Measurements from ENCODE around the gene RGPD8. TPM values are rescaled to one million over a fixed set of nuclear protein-coding genes. Genes with fewer than 3 reads are reported as not detected.

Gene RGPD8
- total and polyA plus RNA-seq, 2 of the 8 experiments (the other 6 are each of a cell fraction or from before 2014, with no cell fraction given) = 0.51 to 8.2 TPM

DNA sequence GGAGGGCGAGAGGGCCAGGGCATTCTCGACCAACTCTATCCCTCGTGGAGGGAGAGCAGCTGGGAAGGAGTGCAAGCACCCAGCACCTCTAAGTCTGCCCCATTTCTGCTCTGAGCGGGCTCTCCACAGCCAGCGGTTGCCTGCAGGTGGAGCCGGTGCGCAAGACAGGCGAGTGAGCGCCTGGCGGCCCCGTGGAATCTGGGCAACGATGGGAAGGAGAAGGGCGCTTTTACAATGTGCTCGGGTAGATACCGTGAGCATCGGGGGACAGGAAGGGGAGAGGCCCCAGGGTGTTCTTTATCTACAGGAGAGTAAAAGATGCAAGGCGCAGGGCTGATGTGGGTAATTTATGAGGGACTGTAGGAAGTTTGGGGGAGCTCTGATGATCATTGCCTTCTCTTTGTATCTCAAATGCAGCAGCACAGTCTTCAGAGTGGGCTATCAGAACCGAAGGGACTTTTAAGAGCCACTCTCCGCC, 47.6 kb upstream of the RGPD8 start (continued):
- TF ChIP-seq SIN3A (conservative IDR thresholded peaks at IDR 0.05 in 1 of 2, IDR thresholded peaks at IDR 0.05 in 1 of 2; ENCODE audit: low read depth in 1 of 2, low read length in 2 of 2) (0 out of 4 replicates have a peak, but pooled peaks of 1 of the 2 experiments have one; percentile 22), TAF1 (IDR thresholded peaks at IDR 0.05; ENCODE audit: low read depth, low read length) (peak; percentile 44; the same call in 1 of the 2 replicates), ASH2L (IDR thresholded peaks at IDR 0.05; ENCODE audit: low read length) (peak; percentile 60), CHD1 (IDR thresholded peaks at IDR 0.05; ENCODE audit: low read depth, low read length) (no peak), CREB1 (IDR thresholded peaks at IDR 0.05) (0 out of 2 replicates have a peak, but pooled peaks have one; percentile 7), RAD21 (IDR thresholded peaks at IDR 0.05 in 1 of 2, conservative IDR thresholded peaks at IDR 0.05 in 1 of 2; ENCODE audit: low read depth in 2 of 2, low read length in 2 of 2) (peak; percentile 57 to 74), BACH1 (IDR thresholded peaks at IDR 0.05; ENCODE audit: low read length) (peak; percentile 32; the same call in 1 of the 2 replicates), TCF12 (IDR thresholded peaks at IDR 0.05; ENCODE audit: low read depth, low read length) (no peak), GABPA (IDR thresholded peaks at IDR 0.05; ENCODE audit: borderline replicate concordance, insufficient read depth, low read length) (no peak), KDM4A (IDR thresholded peaks at IDR 0.05; ENCODE audit: low read depth, low read length, severe bottlenecking) (peak; percentile 76), BCL11A (IDR thresholded peaks at IDR 0.05; ENCODE audit: low read depth in 2 of 2, low read length in 2 of 2) (no peak), EZH2 (IDR thresholded peaks at IDR 0.05; ENCODE audit: low read depth, low read length, severe bottlenecking) (no peak)
- TF ChIP-seq, protein P1, sequence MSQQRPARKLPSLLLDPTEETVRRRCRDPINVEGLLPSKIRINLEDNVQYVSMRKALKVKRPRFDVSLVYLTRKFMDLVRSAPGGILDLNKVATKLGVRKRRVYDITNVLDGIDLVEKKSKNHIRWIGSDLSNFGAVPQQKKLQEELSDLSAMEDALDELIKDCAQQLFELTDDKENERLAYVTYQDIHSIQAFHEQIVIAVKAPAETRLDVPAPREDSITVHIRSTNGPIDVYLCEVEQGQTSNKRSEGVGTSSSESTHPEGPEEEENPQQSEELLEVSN (IDR thresholded peaks at IDR 0.05) = peak; percentile 79; the same call in 1 of the 2 replicates
- TF ChIP-seq, protein P2, sequence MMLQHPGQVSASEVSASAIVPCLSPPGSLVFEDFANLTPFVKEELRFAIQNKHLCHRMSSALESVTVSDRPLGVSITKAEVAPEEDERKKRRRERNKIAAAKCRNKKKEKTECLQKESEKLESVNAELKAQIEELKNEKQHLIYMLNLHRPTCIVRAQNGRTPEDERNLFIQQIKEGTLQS (IDR thresholded peaks at IDR 0.05; ENCODE audit: insufficient read depth, low read depth, low read length) = no peak
- TF ChIP-seq, protein P3, sequence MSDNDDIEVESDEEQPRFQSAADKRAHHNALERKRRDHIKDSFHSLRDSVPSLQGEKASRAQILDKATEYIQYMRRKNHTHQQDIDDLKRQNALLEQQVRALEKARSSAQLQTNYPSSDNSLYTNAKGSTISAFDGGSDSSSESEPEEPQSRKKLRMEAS (IDR thresholded peaks at IDR 0.05) = peak; percentile 82
- TF ChIP-seq, protein P4, sequence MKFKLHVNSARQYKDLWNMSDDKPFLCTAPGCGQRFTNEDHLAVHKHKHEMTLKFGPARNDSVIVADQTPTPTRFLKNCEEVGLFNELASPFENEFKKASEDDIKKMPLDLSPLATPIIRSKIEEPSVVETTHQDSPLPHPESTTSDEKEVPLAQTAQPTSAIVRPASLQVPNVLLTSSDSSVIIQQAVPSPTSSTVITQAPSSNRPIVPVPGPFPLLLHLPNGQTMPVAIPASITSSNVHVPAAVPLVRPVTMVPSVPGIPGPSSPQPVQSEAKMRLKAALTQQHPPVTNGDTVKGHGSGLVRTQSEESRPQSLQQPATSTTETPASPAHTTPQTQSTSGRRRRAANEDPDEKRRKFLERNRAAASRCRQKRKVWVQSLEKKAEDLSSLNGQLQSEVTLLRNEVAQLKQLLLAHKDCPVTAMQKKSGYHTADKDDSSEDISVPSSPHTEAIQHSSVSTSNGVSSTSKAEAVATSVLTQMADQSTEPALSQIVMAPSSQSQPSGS (IDR thresholded peaks at IDR 0.05; ENCODE audit: low read length) = no peak
- TF ChIP-seq, protein P5, sequence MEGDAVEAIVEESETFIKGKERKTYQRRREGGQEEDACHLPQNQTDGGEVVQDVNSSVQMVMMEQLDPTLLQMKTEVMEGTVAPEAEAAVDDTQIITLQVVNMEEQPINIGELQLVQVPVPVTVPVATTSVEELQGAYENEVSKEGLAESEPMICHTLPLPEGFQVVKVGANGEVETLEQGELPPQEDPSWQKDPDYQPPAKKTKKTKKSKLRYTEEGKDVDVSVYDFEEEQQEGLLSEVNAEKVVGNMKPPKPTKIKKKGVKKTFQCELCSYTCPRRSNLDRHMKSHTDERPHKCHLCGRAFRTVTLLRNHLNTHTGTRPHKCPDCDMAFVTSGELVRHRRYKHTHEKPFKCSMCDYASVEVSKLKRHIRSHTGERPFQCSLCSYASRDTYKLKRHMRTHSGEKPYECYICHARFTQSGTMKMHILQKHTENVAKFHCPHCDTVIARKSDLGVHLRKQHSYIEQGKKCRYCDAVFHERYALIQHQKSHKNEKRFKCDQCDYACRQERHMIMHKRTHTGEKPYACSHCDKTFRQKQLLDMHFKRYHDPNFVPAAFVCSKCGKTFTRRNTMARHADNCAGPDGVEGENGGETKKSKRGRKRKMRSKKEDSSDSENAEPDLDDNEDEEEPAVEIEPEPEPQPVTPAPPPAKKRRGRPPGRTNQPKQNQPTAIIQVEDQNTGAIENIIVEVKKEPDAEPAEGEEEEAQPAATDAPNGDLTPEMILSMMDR (IDR thresholded peaks at IDR 0.05; ENCODE audit: control extremely low read depth in 1 of 3, insufficient read depth in 1 of 3, low read depth in 1 of 3, low read length in 3 of 3) = peak; percentile 81 to 83 (median 82)

All from H1 (cell line).